ENCODE measurements around the gene GATB.

GATB gene

DNA sequence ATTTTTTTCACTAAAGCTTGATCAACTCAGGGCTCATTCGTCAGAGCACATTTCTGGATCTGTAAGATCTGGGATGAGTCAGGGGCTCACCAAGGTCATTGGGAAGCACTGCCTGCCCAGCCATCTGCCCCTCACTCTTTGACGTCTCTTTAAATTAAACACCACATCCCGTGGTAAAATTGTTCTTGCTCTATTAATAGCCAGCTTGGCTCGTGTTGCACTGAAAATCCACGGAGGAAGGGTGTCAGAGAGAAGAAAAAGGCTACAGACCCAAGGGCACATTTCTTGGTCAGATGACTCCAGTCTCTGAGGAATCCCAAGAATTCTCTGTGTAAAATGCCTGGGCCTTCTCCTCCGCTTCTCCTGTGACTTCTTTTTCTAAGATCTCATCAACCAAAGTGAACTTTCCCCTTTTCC is 45.7 kb upstream of the GATB start:
- TF ChIP-seq, protein P1, sequence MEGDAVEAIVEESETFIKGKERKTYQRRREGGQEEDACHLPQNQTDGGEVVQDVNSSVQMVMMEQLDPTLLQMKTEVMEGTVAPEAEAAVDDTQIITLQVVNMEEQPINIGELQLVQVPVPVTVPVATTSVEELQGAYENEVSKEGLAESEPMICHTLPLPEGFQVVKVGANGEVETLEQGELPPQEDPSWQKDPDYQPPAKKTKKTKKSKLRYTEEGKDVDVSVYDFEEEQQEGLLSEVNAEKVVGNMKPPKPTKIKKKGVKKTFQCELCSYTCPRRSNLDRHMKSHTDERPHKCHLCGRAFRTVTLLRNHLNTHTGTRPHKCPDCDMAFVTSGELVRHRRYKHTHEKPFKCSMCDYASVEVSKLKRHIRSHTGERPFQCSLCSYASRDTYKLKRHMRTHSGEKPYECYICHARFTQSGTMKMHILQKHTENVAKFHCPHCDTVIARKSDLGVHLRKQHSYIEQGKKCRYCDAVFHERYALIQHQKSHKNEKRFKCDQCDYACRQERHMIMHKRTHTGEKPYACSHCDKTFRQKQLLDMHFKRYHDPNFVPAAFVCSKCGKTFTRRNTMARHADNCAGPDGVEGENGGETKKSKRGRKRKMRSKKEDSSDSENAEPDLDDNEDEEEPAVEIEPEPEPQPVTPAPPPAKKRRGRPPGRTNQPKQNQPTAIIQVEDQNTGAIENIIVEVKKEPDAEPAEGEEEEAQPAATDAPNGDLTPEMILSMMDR (IDR thresholded peaks at IDR 0.05; ENCODE audit: low read depth, low read length): no peak
- Histone ChIP-seq H3K4me3 (ENCODE audit: low read depth, low read length) (no peak overlapping the region), H3K36me3 (no peaks in the 10 kb centered on the region), H3K4me1 (no peaks in the 10 kb centered on the region; the same call in 1 of the 2 replicates), H3K9me3 (no peaks in the 10 kb centered on the region), H3K27me3 (no peaks in the 10 kb centered on the region)
- DNase-seq: no peak

DNA sequence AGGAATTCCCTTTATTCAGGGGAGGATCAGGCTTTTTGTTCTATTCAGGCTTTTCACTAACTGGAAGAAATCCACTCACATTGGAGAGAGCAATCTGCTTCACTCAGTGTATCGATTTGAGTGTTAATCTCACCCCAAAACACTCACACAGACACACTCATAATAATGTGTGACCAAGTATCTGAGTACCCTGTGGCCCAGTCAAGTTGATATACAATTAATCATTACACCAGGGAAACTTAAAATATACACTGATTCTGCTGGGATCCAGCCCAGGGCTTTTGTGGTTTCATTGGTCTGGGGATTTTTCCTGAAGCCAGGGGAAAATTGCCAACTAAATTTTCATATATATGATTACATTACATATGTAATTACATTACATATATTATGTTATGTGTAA is 44.0 kb upstream of the GATB start:
- Histone ChIP-seq H3K9me3 (no peaks in the 10 kb centered on the region), H3K27me3 (no peaks in the 10 kb centered on the region), H3K4me3 (ENCODE audit: low read depth, low read length) (no peak overlapping the region), H3K4me1 (no peaks in the 10 kb centered on the region; the same call in 1 of the 2 replicates), H3K36me3 (no peaks in the 10 kb centered on the region)
- TF ChIP-seq, protein P1 (IDR thresholded peaks at IDR 0.05; ENCODE audit: low read depth, low read length): no peak
- no peak for DNase-seq

DNA sequence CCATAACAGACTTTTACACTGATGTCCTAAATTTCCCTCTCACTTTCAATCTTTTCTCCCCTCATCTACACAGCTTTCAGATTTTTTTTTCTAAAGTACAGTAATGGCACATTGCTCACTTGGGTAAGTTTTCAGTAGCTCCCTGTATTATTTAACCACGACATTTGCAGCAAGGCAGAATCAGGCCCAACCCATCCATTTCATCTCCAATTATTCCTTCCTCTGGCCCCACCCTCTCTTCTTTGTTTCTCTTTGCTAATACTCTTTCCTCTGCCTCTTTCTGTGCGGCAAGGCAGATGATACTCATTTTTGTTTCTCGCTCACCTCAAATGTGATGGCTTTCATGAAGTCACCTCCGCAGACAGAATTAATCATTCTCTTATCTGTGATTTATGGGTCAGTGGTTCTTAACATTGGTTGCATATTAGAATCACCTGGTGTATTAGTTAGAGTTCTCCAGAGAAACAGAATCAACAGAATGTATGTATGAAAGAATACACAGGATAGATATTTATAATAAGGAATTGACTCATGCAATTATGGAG is 43.4 kb upstream of the GATB start:
- no peaks in the 10 kb centered on the region for H3K9me3 ChIP-seq
- H3K36me3 ChIP-seq: no peaks in the 10 kb centered on the region
- no peak overlapping the region for H3K4me3 ChIP-seq (ENCODE audit: low read depth, low read length)
- no peaks in the 10 kb centered on the region for H3K27me3 ChIP-seq
- TF ChIP-seq, protein P1 (IDR thresholded peaks at IDR 0.05; ENCODE audit: low read depth, low read length): no peak
- DNase-seq: no peak
- no peaks in the 10 kb centered on the region; the same call in 1 of the 2 replicates for H3K4me1 ChIP-seq

GRCh38 chr4:151803246-151803645 is 42.4 kb upstream of the GATB start:
- Histone ChIP-seq H3K4me3 (ENCODE audit: low read depth, low read length) (no peak overlapping the region), H3K9me3 (no peaks in the 10 kb centered on the region), H3K36me3 (no peaks in the 10 kb centered on the region), H3K4me1 (no peaks in the 10 kb centered on the region; the same call in 1 of the 2 replicates), H3K27me3 (no peaks in the 10 kb centered on the region)
- no peak for DNase-seq
- TF ChIP-seq, protein P1 (IDR thresholded peaks at IDR 0.05; ENCODE audit: low read depth, low read length): no peak

- Histone ChIP-seq H3K4me3 (ENCODE audit: low read depth, low read length) (no peak overlapping the region), H3K36me3 (no peaks in the 10 kb centered on the region), H3K9me3 (no peaks in the 10 kb centered on the region), H3K4me1 (no peaks in the 10 kb centered on the region), H3K27me3 (no peaks in the 10 kb centered on the region)
- peak; percentile 68 for DNase-seq
- TF ChIP-seq, protein P1 (IDR thresholded peaks at IDR 0.05; ENCODE audit: low read depth, low read length): peak; percentile 99
These were observed 41.0 kb upstream of the GATB start for GRCh38 chr4:151801547-151802516.

Measured in BE2C (cell line).